HUDEP-2 (cell line): Measurements from ENCODE around the gene UNC80.

Source experiments
- DNase-seq, 76 experiments: peaks; one replicate each; lab custom pipeline; 2025; ENCODE audit not compliant: unreplicated experiment in 76 of 76; lab: John Stamatoyannopoulos, UW

The UNC80 gene

DNA sequence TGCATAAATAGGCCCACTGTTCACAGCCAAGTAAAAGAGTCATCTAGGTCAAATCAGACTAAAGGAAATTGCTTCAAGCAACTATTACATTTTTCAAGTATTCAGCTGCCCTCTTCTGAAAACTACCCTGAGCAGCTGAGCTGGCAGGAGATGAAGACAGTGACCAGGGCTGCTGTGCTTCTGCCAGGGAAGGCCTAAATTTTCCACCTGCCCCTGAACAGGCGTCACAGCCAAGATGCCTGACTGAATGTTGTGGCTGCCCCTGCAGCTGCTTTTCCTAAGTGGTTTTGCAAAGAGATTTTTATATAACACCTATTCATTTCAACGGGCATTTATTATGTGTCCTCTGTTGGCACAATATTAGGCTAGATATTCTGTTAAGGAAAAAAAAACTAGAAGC is 134.1 kb downstream of the UNC80 start:
- no peak for DNase-seq

DNA sequence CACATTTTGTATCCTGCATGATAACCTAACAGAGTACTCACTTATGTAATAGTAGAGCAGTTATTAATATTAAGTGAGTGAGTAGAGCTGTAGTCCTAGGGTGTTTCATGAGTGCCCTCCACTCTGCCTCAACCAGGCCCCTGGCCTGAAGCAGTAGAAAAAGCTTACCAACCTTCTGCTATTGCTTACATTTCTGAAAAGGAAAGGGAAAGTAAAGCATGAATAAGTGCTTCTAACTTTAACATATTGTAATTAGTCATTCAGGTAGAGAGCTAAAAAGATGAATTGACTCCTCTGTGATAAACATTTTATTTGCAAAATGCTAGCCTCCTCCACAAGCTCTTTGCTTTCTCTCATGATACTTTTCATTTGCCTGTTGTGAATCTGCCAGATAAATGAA is 136.1 kb downstream of the UNC80 start:
- no peak for DNase-seq

DNA sequence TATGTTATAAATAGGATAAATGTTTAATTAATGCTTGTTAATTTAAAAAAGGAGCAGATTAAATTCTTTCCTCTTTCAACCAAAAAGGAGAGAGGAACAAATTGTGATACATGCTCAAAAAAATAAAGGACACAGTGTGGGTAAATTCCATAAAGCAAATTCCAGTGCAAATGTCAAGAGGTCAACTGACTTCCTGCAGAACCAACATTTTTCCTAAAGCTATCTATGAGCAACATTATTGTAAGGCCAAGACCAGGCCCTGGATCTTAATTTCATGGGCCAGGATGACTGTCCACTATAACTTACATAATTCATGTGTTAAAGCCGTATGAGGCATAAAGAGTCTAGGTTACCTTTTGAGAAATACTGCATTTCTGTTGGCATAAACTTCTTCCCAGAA is 136.9 kb downstream of the UNC80 start:
- no peak for DNase-seq

DNA sequence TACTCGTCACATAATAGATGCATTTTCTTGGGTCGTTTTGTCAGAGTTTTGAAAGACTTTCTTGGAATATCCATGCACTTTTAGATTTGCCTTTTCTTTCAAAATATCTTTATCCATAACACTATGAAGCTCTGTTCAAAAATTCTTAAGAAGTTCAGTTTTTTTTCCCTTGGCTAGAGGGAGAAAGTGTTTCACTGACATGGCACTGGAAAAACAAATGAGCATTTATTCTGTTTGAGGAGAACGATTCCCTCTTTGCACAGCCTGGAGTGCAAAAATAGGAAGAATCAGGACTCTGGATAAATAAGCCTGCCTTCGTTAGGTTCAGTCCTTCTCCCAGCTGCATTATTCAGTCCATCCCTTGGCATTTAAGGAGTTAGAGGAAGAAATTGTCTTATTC is 139.9 kb downstream of the UNC80 start:
- no peak for DNase-seq

DNA sequence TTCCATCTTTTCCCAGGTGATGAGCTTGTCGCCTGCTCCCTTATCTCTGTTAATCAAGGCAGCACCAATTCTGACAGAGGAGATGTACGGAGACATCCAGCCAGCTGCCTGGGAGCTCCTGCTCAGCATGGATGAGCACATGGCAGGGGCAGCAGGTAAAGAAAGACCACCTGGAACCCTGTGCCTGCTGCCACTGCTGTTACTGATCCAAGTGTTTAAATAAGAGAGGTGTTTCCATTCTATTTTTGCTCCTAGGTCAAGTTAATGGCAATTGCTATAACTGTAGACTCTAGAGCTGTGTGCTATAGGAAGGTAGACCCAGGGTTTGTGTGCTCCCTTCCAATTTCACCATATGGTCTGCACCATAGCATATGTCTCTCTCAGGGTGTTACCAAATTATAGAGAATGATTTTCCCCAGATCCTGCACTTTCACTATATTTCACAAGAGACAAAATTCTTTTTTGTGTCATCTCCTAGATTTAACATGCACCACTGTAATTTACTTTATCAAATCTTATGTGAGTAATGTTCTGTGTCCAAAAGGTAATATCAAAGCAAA is 142.2 kb downstream of the UNC80 start:
- DNase-seq, result no peak

DNA sequence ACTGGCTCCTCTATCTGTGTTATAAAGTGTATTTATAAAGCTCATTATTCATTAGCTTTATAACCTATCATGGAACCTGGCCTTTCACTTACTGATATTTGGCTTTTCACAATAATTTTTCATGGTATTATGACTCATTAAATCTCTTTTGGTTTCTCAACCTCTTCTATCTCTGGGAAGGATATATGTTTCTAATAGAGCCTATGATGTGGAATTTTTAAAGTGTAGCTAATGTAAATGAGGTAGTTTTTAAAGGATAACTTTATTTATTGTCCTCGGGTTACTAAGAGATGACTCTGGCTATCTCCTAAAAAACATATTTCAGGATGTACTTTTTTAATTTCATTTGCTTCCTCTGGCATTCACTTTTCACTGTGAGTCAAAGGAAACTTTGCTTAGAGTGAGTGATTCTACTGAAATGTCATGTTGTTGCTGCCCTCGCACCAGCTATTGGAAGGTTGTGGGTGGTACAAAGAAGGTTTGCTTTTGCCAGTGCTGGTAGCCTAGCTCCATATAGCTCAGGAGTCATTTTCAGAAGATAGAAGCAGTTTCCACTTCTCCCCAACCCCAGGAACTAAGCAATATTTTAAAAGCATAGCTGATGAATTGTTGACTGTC is 145.6 kb downstream of the UNC80 start:
- DNase-seq, result no peak

DNA sequence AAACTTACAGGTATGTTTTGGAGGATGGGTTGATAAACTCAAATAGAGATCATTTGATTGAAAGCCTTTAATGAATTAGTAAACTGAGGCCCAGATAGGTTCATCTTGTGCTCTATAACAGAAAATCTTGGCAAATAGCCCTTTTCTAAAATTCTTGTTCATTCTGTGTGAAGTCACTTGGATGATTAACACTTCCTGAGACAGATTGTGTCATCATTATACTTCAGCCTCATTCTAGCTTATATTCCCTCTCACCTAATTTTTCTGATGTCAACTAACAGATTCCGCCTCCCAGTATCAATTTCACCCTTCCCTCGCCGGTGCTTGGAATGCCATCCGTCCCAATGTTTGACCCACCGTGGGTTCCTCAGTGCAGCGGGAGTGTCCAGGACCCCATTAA is 146.6 kb downstream of the UNC80 start:
- DNase-seq, result no peak

DNA sequence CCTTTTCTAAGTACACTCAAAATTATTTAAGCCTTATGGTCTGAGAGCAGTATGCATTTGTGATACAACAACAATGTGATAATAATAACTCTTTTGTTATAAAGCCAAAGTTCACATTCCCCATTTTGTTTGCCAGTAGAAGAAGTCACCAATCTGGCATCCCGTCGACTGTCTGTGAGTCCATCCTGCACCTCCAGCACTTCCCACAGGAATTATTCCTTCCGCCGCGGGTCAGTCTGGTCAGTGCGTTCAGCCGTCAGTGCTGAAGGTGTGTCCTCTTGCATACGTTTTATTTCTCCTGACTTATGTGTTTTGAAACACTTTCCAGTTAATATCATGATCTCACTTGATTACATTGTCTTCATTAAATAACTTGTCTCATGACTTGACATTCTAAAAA is 150.5 kb downstream of the UNC80 start:
- DNase-seq, result no peak

DNA sequence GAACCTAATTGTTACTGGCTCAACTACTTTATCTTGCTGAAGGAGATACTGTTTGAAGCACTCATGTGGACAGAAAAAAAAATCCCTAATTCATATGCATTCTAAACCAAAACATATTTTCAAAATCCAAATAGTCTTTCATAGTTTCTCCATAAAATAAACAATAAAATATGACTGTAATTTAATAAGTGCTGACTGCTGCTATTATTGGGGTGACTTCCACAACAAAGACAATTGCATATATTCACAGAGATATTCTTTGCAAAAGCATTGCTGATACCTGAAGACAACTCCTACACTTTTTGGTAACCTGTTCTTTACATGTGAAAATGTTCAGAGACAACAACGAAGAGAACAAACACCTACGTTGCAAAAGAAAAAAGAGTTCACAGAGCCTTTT is 157.7 kb downstream of the UNC80 start:
- no peak for DNase-seq

DNA sequence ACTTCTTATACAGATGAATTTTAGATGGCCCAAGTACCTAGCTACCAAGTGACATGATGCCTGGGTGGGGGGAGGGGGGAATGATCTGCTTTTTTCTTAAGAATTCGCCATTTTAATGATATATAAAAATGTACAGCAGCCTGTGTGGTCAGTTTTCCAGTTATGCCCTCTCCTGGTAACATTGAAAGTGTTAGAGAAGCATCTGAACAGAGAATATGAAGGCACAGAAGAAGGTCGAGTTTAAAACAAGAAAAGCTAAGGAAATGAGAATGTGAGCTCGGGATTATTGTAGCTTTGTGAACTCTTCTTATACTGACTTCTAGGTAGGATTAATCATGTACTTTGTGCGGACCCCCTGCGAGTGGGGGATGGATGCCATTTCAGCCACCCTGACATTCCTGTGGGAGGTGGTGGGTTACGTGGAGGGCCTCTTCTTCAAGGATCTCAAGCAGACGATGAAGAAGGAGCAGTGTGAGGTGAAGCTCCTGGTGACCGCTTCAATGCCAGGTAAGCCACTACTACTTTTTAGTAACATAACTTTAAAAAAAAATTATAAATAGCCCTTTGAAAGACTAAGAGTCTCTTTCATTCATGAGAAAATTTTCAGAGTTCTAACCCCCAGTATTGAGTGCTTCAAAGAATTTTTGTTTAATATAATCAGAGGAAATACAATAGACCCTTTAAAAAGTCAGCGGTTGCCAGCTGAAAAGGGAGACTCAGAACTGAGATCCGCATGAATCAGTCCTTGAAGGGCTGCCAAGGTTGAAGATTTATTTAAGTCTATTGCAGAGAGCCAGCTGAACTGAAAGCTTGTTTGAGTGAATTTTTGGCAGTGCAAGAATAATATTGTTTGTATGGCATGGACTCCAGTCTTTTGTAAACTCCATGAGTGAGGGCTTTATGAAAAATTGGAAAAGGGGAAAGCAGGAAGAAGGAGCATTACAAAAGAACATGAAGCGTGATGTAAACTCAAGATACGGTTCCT is 162.2 kb downstream of the UNC80 start:
- DNase-seq, result no peak

DNA sequence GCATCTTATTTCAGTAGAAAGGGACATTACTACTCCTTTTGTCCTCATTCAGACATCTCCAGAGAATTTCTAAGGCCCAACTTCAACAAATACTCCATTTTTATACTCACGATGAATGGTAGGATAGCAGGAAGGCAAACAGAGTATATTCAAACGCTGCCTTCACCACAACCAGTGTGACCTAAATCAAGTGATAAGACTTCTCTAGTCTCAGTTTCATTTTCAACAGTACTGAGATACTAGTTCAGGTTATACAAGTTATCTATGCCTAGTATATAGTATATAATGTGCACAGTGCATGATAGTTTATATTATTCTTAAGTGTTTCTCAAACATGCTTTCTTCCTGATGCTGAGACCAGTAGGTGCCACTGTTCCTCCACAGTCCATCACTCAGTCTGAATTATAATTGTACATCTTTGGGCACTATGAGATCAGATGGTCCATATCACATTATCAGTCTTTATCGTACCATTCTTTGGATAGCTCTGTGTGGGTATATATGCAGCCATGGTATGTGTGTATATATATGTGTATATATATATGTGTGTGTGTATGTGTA is 164.6 kb downstream of the UNC80 start:
- no peak for DNase-seq

DNA sequence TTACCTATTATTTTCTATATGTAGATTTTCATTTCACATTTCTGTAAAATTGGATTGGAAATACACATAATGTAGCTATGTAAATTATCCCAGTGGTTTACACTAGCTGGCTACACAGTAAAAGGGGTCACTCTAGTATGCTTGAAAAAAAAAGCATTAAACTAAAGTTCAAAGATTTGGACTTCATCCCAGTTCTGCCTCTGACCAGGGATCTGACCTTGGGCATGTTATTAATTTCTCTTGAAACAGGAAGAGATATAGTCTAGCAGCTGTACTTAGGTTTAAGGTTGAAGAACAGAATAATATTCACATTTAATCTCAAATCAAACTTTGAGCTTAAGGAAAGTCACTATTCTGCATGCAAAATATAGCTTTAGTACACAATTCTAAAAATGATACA is 166.3 kb downstream of the UNC80 start:
- no peak for DNase-seq

DNA sequence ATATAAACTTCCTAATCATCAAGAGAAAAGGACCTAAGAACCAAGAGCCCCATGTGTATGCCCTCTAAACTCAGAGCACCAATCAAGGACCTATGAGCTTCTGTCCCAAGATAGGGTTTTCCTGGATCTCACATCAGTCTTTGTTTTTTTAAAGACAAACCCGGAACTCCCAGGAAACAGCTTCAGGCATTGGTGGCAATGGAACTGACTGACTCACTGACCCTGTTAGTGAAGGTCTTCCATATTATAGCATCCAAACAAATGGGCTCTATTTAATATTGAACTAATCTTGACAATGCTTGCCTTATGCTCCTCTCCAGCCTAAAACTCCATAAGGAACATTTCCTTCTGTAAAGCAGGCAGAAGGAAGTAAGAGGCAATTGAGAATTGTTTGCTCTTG is 167.3 kb downstream of the UNC80 start:
- DNase-seq, result no peak

DNA sequence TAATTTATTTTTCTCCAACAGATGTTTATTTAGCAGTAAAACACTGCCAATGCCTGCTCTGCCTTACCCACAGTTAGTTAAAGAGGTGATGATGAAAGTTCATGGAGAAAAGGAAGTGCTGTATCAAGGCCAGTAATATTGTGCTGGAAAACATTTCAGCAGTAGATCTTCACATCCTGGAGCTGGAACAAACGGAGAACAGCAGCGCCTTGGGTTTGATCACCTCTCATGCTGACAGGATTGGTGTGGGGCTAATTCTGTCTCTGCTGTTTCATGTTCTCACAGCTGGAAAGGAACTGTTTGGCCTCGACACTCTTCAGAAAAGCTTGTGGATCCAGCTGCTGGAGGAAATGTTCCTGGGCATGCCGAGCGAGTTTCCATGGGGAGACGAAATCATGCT is 169.3 kb downstream of the UNC80 start:
- DNase-seq, result no peak

DNA sequence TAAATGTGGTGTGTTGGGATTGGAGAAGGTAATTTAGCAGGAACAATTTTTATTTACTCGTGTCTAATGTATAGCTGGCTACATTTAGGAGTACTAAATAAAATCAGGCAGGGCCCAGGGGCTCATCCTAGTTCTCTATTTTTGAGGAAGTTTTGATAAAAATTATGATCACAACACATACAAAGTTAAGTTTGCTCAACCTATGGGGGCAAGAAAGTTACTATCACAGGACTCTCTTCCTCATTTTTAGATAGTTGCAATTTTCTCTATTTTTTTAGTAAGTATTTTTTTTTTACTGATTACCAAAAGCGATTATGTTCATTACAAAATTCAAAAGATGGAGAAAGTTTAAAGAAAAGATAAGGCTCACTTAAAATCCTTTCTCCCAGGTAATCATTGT is 170.8 kb downstream of the UNC80 start:
- DNase-seq, result no peak

DNA sequence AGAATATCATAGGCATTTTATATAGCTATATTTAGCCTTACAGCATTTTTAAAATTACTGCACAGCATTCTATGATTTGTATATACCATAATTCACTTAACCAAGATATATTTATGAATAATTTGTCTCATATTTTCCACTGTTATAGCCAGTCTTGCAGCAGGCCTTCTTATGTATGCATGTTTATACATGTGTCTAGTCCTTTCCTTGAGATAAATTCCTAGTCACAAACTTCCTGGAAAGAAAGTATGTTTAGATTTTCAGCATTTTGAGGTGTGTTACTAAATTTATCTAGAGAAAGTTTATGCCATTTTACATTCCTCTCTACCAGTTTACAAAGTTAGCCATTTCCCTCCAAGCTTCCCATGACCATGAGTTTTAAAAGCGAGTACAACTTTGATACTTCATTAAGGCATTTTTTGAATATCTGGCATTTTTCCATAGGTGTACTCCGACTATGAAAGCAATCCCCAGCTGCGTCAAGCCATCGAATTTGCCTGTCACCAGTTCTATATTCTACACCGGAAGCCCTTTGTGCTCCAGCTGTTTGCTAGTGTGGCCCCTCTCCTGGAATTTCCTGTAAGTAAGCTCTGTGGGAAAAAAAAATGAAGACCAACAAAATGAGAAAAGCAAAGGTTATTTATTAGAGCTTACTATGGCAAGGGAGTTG is 171.4 kb downstream of the UNC80 start:
- DNase-seq, result no peak

DNA sequence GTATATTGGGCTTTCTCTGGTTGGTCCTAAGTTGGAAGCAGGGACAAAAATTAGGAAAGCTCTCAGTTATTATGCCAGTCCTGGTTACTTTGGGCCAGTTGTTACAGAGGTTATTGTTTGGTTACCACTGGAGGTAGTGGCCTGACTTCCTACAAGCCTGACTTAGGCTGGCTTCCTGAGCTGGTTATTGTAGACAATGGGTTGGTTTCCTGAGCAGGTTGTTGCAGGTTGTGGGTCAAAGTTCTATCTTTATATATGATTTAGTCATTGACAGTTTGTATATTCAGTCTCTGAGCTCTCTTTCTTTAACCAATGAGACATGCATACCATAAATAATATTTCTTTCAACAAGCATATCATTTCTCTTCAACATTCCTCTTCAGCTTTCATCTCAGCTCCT is 172.1 kb downstream of the UNC80 start:
- DNase-seq, result no peak

DNA sequence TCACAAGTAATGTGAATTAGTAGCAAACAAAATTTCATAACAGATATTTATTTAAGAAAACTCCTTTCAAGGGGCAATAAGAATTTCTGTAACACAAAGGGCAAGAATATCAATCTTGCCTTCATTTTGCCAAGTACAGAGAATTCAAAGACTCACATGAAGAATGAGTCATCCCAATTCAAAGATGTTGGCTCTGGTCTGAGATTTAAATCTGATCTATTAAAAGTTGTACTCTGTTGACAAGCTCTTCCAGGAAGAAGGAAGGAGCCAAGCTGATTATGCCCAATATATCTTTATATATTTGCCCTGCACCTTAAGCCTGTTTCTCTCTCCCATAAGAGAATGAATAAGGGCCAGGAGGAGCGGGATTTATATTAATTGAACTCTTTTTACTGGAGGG is 174.9 kb downstream of the UNC80 start:
- no peak for DNase-seq

DNA sequence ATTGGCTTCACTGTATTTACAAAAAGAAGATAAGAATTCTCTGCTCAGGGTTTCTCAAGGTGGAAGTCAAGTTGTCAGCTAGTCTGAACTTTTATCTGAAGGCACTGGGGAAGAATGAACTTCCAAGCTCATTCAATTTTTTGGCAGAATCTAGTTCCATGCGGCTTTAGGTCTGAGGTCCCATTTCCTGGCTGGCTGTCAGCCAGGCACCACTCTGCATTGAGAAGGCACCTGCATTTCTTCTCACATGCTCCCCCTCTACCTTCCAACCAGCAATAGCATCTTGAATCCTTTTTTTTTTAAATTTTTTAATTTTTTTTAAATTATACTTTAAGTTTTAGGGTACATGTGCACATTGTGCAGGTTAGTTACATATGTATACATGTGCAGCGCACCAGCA is 184.6 kb downstream of the UNC80 start:
- no peak for DNase-seq

DNA sequence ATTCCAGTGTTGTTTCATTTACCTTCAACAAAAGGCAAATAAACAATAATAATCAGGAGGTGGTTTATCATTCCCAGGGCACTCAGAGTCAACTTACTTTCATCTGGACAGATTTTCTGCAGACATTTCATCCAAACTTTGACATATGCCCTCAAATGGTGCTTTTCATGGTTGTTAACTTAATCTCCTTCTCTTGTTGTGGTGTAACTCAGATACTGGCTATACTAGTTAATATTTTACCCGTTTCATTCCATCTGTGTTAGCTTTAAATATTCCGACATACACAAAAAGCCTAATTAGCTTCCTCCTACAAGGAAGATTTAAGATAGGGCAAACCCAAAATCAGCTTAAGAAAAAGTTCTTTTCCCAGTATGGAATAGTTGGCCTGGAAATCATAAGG is 186.4 kb downstream of the UNC80 start:
- no peak for DNase-seq

DNA sequence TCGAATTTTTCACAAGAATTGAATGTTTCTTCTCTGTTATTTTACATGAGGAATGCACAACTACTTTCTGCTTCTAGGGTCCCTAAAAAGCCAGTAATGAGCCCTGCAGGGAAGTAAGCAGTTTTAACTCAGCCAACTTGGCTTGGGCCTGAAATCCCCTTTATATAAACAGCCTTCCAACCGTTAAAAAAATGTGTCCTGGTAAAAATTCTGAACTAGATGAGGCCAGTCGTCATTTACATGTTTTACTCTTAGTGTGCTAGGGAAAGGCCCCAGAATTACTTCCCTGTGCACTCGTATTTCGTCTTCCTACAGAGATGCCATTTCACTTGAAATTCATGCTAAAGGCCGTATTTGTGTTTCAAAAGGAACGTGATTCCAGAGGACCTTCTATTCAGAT is 188.4 kb downstream of the UNC80 start:
- DNase-seq, result no peak
